GM12878 (cell line): ENCODE data around the gene PAM. TPM values are rescaled to one million over a fixed set of nuclear protein-coding genes. Genes with fewer than 3 reads are reported as not detected.

Source experiments
- ATAC-seq: fragments of 200-7000 bp; cut with Tn5 transposase; 3 replicates; pipeline ENCODE4 v1.9.1; 2020; ENCODE audit warnings: mild to moderate bottlenecking, moderate library complexity
- BruUV-seq: library from RNA; stranded (reverse); fragments of 400-500 nt; replicated peaks from 2 replicates; lab custom pipeline; 2021; lab: Mats Ljungman, UMichigan
- CTCF ChIA-PET: fragments of 300-600 bp; sonication (Branson Sonifier 250); formaldehyde crosslinking; extraction: SDS; loops from one replicate; lab custom pipeline; 2021; ENCODE audit warnings: inconsistent platforms; lab: Yijun Ruan, JAX
- POLR2A ChIA-PET: fragments of 350-600 bp; formaldehyde crosslinking; extraction: SDS; loops from one replicate; lab custom pipeline; 2021; ENCODE audit warnings: inconsistent platforms; lab: Charles Lee
- RAD21 ChIA-PET: fragments of 300-600 bp; sonication (Branson Sonifier 250); formaldehyde crosslinking; loops from one replicate; lab custom pipeline; 2023; ENCODE audit warnings: antibody characterized with exemption; ENCODE audit not compliant: unreplicated experiment; lab: Charles Lee
- SMC1A ChIA-PET: fragments of 300-600 bp; sonication (Branson Sonifier 250); formaldehyde crosslinking; loops from one replicate; lab custom pipeline; 2023; ENCODE audit not compliant: unreplicated experiment, uncharacterized antibody; lab: Charles Lee
- DNase-seq: peaks from one replicate; pipeline ENCODE4 v3.0.0-alpha.2; 2011; ENCODE audit warnings: low read depth, low spot score
- FAIRE-seq: peaks from 3 replicates; lab custom pipeline; 2011; peaks lifted over from hg19 to GRCh38; lab: Jason Lieb, UNC
- H2AFZ ChIP-seq: 2 replicates; pipeline ENCODE4 v1.6.0; 2011; ENCODE audit warnings: low read depth, low read length, control low read depth; ENCODE audit not compliant: control insufficient read depth
- H3K27ac ChIP-seq: 2 replicates; pipeline ENCODE4 v1.5.1; 2011; ENCODE audit warnings: control low read depth; ENCODE audit not compliant: control insufficient read depth, insufficient read depth
- H3K27me3 ChIP-seq, 2 experiments: replicated peaks in 1 of 2; 2 replicates each; pipeline versions ENCODE4 v1.6.0 to v1.6.1; 2011; ENCODE audit warnings: low read length in 1 of 2; ENCODE audit not compliant: control insufficient read depth in 2 of 2, insufficient read depth in 2 of 2
- H3K36me3 ChIP-seq, 2 experiments: 2 replicates each; pipeline ENCODE4 v1.5.1; 2011; ENCODE audit warnings: low read length in 1 of 2; ENCODE audit not compliant: control insufficient read depth in 2 of 2, insufficient read depth in 2 of 2
- H3K4me1 ChIP-seq: 2 replicates; pipeline ENCODE4 v1.6.1; 2011; ENCODE audit warnings: mild to moderate bottlenecking, low read length, moderate library complexity, mixed read lengths; ENCODE audit not compliant: control insufficient read depth, insufficient read depth
- H3K4me2 ChIP-seq: 2 replicates; pipeline ENCODE4 v1.6.0; 2011; ENCODE audit warnings: control low read depth; ENCODE audit not compliant: control insufficient read depth, insufficient read depth
- H3K4me3 ChIP-seq: fragments of 200-600 bp; sonication (generic); 2 replicates; pipeline ENCODE4 v1.5.1; 2016
- H3K79me2 ChIP-seq: 2 replicates; pipeline ENCODE4 v1.6.0; 2011; ENCODE audit warnings: low read length; ENCODE audit not compliant: control insufficient read depth, insufficient read depth
- H3K9ac ChIP-seq: 2 replicates; pipeline ENCODE4 v1.8.0; 2011; ENCODE audit warnings: low read length, control low read depth, mixed read lengths; ENCODE audit not compliant: control insufficient read depth, insufficient read depth
- H3K9me3 ChIP-seq: replicated peaks from 3 replicates; pipeline ENCODE4 v1.5.1; 2011; ENCODE audit warnings: mild to moderate bottlenecking, low read length; ENCODE audit not compliant: control insufficient read depth, insufficient read depth
- H4K20me1 ChIP-seq: 2 replicates; pipeline ENCODE4 v1.6.0; 2011; ENCODE audit not compliant: control insufficient read depth, insufficient read depth
- BCL11A ChIP-seq: IDR thresholded peaks from 2 replicates; pipeline ENCODE4 v1.6.1; 2011; ENCODE audit warnings: low read depth, low read length
- CHD4 ChIP-seq: fragments of 200-600 bp; sonication (generic); IDR thresholded peaks from 2 replicates; pipeline ENCODE4 v1.6.1; 2016; ENCODE audit warnings: mild to moderate bottlenecking
- ESRRA ChIP-seq: IDR thresholded peaks from 2 replicates; pipeline ENCODE4 v1.6.1; 2012; ENCODE audit warnings: mild to moderate bottlenecking, low read length, improper control_type of control experiment
- MTA3 ChIP-seq: IDR thresholded peaks from 2 replicates; pipeline ENCODE4 v1.6.1; 2012; ENCODE audit warnings: low read length, inconsistent platforms, borderline replicate concordance
- NRF1 ChIP-seq: conservative IDR thresholded peaks from 2 replicates; pipeline ENCODE4 v1.6.1; 2011; ENCODE audit warnings: mild to moderate bottlenecking, low read depth, low read length, improper control_type of control experiment
- RFX5 ChIP-seq: IDR thresholded peaks from 2 replicates; pipeline ENCODE4 v1.6.1; 2011; ENCODE audit warnings: low read depth, low read length, improper control_type of control experiment
- SIX5 ChIP-seq: IDR thresholded peaks from 2 replicates; pipeline ENCODE4 v1.6.1; 2011; ENCODE audit warnings: mild to moderate bottlenecking, low read depth, low read length, moderate library complexity; ENCODE audit not compliant: severe bottlenecking
- TBL1XR1 ChIP-seq: IDR thresholded peaks from 2 replicates; pipeline ENCODE4 v1.6.1; 2012; ENCODE audit warnings: low read depth, low read length, improper control_type of control experiment
- WGBS: methylation state at CpG from one replicate; pipeline ENCODE4 v1.1.6; 2016; ENCODE audit warnings: low lambda C conversion rate; ENCODE audit not compliant: insufficient replicate concordance, insufficient coverage; ENCODE audit errors: missing lambda C conversion rate; 5-methylcytosine and 5-hydroxymethylcytosine counted together
- in situ Hi-C: fragments of 300-500 bp; cut with MboI; formaldehyde crosslinking; loops from 9 replicates; pipeline ENCODE4 v1.14.3; 2018; ENCODE audit warnings: mixed read lengths
- intact Hi-C: fragments of 100-400 bp; cut with micrococcal nuclease; formaldehyde crosslinking; loops from one replicate; pipeline ENCODE4 v1.14.2; 2022; ENCODE audit not compliant: unreplicated experiment
- polyA plus RNA-seq, 11 experiments: library from polyadenylated mRNA; depleted of rRNA in 4 of 11; unstranded in 6 of 11; stranded (reverse) in 5 of 11; fragments of >200 nt; fragmentation: Nextera tagmentation in 4 of 11; fragmentation: Illumina TruSeq in 1 of 11; extraction: Ambion mirVana in 4 of 11; extraction: Trizol in 1 of 11; gene quantifications; 1 replicate in 1 of 11; 2 replicates in 10 of 11; pipeline versions ENCODE4 v1.2.1 to v1.2.3, GENCODE V29; 2011 to 2016; ENCODE audit warnings: inconsistent platforms in 2 of 11, missing spikeins in 2 of 11, low read depth in 1 of 11
- total RNA-seq, 4 experiments: library from RNA; depleted of rRNA in 3 of 4; stranded (reverse); fragments of >200 nt in 3 of 4; fragmentation: Illumina TruSeq in 1 of 4; extraction: Trizol in 1 of 4; gene quantifications; 2 replicates each; pipeline versions ENCODE4 v1.2.1 to v1.2.3, GENCODE V29; 2013 to 2021
- TF ChIP-seq, protein P1 (sequence below): fragments of 450-650 bp; formaldehyde crosslinking; IDR thresholded peaks from 2 replicates; pipeline ENCODE4 v1.4.0; 2022; ENCODE audit warnings: mild to moderate bottlenecking, moderate library complexity
- TF ChIP-seq, protein P2 (sequence below): fragments of 450-650 bp; IDR thresholded peaks from 2 replicates; pipeline ENCODE4 v1.6.1; 2017; ENCODE audit warnings: mild to moderate bottlenecking, low read depth, inconsistent platforms; ENCODE audit not compliant: poor library complexity, severe bottlenecking

The PAM gene
- total and polyA plus RNA-seq, 10 of the 15 experiments (the other 5 are each of a cell fraction or from before 2014, with no cell fraction given): 5.5 to 72.5 (median 15.4) TPM

DNA sequence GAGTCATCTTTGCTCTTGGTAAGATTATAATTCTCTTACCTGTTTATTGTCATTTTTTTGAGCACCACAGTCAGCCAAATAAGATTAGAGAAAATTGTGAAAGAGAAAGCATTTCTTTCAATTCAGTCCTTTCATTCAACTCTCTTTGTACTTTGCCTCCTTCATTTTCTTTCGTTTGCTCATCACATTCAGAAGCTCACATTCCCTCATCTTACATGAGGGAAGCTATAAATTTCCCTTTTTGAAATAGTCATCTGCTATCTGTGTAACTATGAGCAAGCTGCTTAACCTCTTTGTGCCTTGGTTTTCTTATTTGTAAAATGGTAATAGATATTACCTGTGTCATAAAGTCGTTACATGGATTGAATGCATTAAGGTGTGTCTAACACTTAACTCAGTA lies 41.4 kb downstream of the PAM start (continued):
- TF ChIP-seq, protein P1, sequence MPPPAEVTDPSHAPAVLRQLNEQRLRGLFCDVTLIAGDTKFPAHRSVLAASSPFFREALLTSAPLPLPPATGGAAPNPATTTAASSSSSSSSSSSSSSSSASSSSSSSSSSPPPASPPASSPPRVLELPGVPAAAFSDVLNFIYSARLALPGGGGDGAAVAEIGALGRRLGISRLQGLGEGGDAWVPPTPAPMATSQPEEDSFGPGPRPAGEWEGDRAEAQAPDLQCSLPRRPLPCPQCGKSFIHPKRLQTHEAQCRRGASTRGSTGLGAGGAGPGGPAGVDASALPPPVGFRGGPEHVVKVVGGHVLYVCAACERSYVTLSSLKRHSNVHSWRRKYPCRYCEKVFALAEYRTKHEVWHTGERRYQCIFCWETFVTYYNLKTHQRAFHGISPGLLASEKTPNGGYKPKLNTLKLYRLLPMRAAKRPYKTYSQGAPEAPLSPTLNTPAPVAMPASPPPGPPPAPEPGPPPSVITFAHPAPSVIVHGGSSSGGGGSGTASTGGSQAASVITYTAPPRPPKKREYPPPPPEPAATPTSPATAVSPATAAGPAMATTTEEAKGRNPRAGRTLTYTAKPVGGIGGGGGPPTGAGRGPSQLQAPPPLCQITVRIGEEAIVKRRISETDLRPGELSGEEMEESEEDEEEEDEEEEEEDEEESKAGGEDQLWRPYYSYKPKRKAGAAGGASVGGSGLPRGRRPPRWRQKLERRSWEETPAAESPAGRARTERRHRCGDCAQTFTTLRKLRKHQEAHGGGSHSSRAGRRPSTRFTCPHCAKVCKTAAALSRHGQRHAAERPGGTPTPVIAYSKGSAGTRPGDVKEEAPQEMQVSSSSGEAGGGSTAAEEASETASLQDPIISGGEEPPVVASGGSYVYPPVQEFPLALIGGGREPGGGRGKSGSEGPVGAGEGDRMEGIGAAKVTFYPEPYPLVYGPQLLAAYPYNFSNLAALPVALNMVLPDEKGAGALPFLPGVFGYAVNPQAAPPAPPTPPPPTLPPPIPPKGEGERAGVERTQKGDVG (CRISPR knock-in tag): no peak
- TF ChIP-seq ESRRA: no peak

DNA sequence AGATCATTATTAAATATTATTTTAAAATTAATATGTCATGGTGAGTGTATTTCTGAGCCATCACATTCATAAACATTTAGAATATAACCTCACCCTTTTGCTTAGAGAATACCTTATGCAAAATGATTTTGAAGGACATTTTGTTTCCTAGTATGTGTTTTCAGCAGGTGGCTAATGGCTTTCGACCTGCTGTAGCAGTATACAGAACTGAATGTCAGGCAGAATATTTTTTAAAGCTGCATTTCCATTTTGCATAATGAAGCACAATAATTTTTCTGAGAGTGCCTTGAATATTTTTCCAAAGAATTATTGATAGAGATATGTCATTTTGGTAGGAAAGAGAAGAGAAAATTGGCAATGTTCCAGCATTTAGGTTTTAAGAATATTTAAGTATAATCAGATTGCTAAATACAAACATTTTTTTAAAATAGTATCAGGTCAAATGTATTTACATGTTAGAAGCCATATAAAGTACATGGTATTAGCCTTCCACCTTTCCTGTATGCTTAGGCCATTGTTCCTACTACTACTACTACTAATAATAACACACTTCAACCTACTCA lies 42.3 kb downstream of the PAM start:
- no peak for DNase-seq
- TF ChIP-seq RFX5 (no peak), SIX5 (no peak), TBL1XR1 (no peak), BCL11A (no peak), NRF1 (no peak), MTA3 (no peak), CHD4 (no peak)
- TF ChIP-seq, protein P2, sequence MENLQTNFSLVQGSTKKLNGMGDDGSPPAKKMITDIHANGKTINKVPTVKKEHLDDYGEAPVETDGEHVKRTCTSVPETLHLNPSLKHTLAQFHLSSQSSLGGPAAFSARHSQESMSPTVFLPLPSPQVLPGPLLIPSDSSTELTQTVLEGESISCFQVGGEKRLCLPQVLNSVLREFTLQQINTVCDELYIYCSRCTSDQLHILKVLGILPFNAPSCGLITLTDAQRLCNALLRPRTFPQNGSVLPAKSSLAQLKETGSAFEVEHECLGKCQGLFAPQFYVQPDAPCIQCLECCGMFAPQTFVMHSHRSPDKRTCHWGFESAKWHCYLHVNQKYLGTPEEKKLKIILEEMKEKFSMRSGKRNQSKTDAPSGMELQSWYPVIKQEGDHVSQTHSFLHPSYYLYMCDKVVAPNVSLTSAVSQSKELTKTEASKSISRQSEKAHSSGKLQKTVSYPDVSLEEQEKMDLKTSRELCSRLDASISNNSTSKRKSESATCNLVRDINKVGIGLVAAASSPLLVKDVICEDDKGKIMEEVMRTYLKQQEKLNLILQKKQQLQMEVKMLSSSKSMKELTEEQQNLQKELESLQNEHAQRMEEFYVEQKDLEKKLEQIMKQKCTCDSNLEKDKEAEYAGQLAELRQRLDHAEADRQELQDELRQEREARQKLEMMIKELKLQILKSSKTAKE: no peak
- 95% methylated on average over 1 of the region's 1 CpG for WGBS
- ATAC-seq: no peak
- in situ Hi-C loops (no loop called here), intact Hi-C loops (no loop called here)
- Histone ChIP-seq H3K4me1 (no peaks in the 10 kb centered on the region), H3K9me3 (no peaks in the 10 kb centered on the region; the same call in 2 of the 3 replicates), H3K27ac (no peak overlapping the region), H4K20me1 (no peaks in the 10 kb centered on the region), H2AFZ (no peak overlapping the region), H3K36me3 (no peaks in the 10 kb centered on the region), H3K4me2 (no peak overlapping the region), H3K27me3 (no peaks in the 10 kb centered on the region), H3K9ac (no peak overlapping the region), H3K4me3 (no peak overlapping the region), H3K79me2 (peaks cover 1% of the 10 kb centered on the region)
- no peak for FAIRE-seq
- ChIA-PET SMC1A (interaction anchor here (1.2 to 1.7 kb wide), 2 partner anchors 10 to 19 kb away, joined by 3 to 6 read pairs; no protein-coding TSS in a partner anchor), POLR2A (no interaction called here), CTCF (interaction anchor here (1.5 to 2.5 kb wide), 2 partner anchors 15 to 115 kb away, joined by 3 to 10 read pairs; no protein-coding TSS in a partner anchor), RAD21 (interaction anchor here (1.2 to 1.4 kb wide), 2 partner anchors 16 to 36 kb away, joined by 3 read pairs; no protein-coding TSS in a partner anchor)
- no TSS peak for BruUV-seq
